IPS-NIHi7 (cell line): ENCODE data around the gene GNRHR.
"Not testable (repeated sequence)": the region's sequence is repeated elsewhere in the genome, so short reads cannot be mapped to it uniquely, and the experiment has no call there.

Experiments used
- DNase-seq: peaks from one replicate; pipeline ENCODE4 v3.0.0; 2012; ENCODE audit warnings: mixed read lengths; ENCODE audit errors: extremely low spot score

Gene GNRHR

DNA sequence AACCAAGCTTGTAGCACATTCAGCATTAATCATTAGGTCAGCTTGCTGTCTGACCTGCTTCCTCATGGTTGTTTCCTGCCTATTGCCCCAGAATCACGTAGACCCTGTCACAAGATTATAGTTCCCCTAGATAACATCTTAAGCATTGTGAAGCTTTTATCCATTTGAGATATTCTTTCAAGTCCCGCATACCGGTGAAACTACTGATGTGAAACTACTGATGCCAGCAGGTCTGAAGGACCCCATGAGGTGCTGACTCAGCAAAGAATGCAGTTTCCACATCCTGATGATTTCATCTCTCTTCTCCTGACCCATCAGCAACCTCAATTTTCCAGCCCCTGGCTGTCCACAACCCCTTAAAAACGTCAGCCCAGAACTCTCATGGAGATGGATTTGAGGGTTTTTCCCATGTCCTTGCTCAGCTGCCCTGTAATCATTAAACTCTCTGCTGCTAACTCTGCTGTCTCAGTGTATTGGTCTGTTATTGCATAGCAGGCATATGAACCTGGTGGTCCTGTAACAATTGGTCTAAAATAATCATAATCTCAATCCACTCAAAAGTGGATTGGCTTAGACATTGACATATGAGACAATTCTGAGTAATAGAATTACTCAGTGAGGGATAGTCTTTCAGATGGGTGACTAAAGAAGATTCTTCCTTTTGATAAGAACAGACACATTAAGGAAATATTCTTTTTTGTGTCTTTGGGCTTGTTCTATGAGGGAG lies 26.9 kb downstream of the GNRHR start:
- DNase-seq: no peak

DNA sequence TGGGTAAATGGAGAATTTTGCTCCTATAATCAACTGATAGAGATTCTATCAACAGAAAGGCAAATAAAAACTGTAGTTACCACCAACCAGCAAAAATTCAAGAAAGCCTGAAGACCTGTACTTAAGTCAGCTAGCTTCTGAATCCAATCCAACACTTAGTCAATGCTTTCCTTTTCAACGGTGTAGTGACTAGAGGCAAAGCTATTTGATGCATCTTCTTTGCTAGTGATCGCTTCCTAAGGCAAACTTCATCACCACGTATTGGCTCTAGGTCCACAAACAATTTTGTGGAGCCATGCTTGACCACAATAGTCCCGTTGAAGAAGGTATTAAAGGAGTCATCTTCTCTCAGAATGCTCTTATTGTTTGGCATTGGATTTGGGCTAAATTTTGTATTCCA lies 28.2 kb downstream of the GNRHR start:
- no peak for DNase-seq

DNA sequence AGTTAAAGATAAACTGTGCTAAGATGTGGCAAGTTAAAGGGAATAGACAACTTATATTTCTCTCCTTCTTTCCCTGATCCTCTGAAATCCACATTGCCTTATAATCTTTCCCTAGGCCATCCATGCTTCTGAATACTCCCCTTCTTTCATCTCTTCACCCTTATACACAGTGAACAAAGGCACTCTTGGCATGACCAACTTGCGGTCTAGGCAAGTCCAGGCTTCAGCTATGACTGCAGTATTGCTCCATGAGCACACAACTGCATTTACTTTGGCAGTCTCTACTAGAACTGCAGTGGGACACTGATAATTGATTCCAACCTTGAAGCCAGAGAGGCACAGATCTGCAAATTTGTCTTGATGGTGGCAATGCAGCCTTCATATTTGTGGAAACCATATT lies 29.1 kb downstream of the GNRHR start:
- DNase-seq: no peak

DNA sequence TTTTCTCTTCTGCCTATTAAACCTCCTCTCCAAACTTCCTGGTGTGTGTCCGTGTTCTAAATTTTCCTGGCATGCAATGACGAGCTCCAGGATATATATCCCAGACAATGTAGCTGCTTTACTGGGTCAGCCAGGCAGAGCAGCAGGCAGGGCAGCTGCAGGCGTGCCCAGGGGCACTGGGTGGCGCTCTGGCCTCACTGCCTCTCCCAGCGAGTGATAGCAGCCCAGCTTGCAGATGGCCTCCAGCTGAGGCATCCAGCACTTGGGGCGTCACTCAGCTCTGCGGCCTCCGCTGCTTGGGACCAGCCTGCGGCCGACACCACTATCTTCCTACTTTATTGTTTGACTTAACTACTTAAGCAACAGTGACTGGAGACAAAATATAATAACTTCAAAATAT lies 30.2 kb downstream of the GNRHR start:
- DNase-seq: peak; percentile 71

DNA sequence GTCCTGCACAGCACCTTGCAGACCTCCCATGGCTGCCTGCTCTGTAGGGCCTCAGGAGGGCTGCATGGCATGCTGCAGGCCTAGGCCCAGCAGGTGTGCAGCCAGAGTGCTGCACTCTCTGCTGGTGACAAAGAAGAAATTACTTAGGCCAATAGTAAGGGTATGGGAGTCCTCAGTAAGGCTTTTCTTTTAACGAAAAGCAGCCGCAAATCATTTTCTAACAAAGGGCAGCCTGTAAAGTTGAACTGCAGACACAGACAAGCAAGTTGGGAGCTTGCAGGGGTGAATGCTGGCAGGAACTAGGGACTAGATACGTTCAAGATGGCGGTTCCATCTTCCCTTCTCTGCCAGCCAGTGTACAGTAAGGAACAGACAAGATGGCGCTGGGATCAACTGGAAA lies 30.8 kb downstream of the GNRHR start:
- no peak for DNase-seq

DNA sequence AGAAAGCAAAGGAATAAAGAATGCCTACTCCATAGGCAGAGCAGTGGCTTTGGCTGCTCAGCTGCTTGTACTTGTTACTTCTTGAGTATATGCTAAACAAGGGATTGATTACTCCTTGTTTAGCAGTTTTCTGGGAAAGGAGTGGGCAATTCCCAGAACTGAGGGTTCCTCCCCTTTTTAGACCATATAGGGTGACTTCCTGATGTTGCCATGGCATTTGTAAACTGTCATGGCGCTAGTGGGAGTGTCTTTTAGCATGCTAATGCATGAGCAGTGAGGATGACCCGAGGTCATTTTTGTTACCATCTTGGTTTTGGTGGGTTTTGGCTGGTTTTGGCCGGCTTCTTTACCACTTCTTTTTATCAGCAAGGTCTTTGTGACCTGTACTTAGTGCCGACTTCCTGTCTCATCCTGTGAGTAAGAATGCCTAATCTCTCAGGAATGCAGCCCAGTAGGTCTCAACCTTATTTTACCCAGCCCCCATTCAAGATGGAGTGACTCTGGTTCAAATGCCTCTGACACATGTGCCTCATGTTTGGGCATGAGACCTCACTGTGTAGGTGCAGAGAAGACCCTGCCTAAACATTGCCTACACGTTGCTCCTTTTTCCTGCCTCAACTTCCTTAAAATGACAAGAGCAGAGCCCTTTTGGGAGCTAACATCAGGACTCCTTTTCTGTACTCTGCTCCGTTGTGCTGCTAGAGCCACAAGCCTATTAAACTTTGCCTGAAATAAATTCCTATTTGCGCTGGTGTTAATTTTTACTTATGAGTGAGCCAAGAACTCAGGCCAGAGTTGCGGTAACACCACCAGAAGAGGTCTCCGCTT lies 32.2 kb downstream of the GNRHR start:
- no peak for DNase-seq

DNA sequence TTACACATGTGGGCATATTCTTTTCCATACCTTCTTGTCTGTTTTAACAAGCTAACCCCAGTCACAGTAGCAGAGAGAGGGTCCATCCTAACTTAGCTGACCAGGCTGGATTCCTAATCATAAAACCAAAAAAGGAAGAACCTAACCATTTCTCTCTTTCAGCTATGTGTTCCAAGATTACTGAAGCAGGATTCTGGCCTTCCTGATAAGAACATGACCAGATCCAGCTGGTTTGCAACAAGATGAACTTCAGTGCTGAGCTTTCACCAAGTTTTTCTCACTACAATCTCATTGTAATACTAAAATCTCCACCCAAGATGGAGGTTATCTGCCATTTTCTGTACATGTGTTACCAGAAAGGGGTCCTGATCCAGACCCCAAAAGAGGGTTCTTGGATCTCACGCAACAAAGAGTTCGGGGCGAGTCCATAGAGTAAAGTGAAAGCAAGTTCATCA lies 32.8 kb downstream of the GNRHR start:
- no peak for DNase-seq

DNA sequence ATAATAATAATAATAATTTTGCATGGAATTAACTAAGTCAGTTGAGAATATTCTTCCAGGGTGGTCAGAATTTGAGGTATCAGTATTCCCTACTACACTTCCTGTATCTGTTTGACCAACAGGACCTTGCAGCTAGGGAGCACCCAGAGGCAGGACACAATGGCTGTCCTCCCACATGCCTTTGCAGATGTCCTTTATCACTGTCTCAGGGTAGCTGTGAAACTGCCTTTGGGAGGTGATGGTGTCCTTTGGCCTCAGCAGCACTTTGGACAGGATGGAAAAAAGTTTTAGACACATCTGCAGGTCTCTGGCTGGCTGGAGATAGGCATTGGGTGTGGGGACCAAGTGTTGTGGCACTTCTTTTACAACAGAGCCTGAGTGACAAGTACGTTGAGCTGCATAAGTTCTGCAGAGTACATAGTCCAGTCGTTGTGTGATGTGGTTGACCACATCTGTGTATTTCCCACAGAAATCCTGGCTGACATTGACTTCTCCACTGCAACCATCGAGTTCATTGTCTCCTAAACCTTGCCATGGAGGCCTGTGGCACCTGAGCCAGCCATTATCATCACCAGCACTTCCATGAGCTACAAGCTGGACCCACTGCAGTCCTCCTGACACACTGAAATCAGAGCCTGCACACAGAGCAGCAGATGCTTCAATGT lies 34.1 kb downstream of the GNRHR start:
- no peak for DNase-seq

DNA sequence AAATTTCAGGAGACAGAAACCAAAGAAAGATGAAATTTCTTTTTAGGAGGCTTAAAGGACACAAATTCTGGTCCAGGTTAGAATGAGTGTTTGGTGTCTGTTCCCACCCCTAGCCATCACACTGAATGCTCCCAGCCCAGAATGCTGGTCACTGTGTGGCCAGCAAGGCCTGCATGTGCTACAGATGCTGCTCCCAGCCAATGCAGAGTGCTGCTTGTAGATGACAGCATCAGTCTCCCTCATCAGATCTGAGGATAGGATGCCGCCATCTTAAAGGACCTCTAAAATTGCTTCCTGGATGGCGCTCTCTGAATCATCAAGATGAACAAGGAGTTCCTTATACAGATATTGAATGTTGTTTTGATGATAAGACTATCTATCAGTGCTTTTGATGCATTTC lies 35.3 kb downstream of the GNRHR start:
- no peak for DNase-seq

DNA sequence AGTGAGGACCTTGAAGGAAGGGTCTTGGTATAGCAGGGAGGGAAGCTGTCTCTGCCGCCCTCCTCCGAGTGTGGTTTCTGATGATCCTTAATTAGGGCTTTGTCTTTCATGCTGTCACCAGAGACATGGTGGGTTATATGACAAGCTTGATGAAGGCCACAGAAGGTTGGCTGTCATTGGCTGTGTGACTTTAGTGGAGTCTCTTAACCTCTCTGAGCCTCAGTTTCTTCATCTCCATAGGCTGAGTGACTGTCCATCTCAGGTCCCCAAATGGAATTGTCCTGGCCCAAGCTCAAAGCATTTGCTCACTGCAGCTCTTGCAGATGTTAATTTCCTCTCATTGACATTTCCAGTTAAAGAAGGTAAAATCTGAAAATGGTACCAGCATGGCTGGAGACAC lies 36.6 kb downstream of the GNRHR start:
- no peak for DNase-seq

DNA sequence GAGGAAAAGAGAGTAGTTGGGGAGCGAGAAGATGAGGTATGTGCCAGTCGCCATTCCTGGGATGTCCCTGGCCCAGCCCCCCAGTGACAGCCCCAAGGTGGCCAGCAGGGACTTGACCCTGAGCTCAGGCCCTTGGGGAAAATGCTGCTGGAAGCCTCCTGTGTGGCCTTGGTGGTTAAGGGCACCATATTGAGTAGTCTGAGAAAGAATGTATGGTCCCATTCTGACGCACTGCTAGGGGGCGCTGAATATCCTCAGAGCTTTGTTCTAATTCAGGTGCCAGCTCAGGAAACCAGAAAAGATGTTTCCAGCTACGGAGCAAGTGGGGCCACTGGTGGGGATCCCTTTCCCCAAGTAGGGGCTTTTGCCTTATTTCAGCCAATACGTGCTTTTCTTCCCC lies 39.2 kb downstream of the GNRHR start:
- no peak for DNase-seq

DNA sequence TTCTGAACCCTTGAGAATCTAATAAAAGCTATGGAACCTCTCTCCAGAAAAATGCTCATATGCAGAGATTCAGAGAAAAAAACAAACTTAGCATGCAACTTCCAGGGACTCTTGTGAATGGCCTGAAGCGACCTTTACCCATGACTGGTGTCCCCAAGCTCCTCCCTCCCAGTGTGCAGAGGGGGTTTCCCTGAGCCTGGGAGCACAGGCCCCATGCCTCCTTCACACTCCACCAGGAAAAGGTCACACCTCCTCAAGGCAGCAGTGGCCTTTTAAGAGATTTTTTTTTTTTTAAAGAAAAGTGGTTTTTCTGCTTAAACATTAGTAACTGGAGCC lies 40.0 kb downstream of the GNRHR start:
- DNase-seq: no peak

DNA sequence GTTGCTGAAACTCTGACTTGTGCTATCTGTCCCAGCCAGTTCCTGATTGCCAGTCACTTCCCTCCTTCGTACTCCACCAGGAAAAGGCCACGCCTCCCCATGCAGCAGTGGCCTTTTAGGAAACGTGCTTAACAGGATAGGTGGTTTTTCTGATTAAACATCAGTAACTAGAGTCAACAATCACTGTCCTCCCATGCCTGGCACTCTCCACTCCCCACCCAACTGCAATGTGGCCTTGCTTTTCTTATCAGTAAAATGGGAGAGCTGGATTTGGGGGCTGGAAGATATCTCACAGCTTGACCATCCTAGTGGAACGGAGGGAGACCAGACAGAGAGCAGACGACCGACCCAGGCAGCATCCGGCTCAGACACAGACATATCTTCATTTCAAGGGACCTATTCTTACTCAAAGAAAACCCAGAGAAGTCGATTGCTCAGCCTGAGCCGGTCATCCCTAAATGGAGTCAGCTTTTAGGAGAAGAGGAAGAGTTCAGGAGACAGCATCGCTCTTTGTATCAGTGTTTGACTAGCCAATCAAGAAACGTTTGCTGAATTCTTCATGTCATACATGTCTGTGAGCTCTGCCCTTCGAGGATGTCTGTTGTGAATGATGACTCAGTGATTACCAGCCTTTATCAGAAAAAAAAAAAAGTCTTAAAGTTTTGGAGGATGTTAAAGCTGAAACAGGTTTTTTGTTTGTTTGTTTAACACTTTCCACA lies 40.5 kb downstream of the GNRHR start:
- DNase-seq: no peak

DNA sequence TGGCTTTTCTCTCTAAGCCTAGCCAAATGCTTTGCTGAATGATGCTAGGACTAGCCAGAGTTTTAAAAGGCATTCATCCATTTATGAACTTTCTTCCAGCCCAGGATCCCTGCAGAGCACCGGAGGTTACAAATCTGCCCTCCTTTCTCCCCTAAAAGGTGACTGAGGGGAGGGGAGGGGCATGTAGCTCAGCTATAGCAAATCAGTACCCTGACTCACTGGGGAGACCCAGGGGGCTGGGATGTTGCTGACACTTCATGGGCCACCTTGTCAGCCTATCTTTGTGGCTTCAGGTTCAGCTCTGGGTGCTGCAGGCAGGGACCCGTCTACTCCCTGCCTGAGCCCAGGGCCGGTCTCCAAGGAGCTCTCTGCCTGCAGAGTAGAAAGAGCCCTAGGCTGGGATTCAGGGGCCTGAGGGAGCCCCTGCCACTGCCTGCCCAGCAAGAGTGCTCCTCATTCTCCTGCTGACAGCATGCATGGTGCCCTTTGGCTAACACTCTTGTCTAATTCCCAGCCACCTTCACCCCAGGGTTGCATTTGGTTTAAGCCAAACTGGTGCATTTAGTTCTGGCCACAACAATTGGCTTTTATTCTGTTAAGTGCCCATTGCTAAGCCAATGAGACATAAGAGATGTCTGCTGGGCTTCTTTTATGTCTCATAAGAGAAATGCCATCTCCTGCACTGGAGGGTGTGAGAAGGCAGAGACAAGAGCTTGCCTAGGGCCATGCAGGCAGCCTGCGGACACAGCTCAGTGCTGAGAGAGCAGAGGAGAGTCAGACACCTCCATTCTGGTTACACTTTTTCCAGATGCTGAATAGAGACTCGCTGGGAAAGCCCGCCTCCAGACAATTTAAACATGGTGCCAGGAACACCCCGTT lies 41.3 kb downstream of the GNRHR start:
- no peak for DNase-seq

DNA sequence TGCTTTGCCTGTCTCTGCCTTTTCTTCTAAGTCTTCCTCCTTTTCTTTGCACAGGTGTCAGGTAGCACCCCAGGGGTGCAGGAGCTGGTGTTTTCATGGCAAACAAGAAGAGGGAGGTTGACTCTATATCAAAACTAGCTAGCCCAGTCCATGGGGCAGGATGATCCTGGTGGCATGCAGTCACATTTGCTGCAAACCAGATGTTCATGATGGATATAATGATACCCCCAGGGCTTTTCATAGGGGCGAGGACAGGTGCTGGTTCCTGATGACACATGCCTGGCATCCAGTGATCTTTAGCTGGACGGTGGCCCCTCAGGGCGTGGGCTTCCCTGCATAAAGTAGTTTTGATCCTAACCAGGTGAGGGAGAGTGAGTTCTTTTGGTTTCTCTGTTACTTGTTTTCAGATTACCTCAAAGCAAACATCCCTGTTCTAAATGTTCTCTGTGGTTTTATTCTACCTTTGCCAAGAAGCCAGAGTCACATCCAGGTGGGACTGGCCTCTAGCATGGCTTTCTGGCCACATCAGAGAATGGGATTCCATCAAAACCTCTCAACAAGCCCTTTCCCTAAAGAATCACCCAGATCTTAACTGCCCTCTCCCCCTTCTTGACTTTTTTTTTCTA lies 42.1 kb downstream of the GNRHR start:
- no peak for DNase-seq

DNA sequence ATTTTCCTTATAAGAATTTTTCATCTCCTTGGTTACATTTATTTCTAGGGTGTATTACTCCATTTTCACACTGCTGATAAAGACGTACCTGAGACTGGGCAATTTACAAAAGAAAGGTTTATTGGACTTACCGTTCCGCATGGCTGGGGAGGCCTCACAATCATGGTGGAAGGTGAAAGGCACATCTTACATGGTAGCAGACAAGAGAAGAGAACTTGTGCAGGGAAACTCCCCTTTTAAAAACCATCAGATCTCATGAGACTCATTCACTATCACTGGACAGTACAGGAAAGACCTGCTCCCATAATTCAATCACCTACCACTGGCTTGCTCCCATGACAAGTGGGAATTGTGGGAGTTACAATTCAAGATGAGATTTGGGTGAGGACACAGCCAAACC lies 47.5 kb downstream of the GNRHR start:
- DNase-seq: not testable (repeated sequence)

DNA sequence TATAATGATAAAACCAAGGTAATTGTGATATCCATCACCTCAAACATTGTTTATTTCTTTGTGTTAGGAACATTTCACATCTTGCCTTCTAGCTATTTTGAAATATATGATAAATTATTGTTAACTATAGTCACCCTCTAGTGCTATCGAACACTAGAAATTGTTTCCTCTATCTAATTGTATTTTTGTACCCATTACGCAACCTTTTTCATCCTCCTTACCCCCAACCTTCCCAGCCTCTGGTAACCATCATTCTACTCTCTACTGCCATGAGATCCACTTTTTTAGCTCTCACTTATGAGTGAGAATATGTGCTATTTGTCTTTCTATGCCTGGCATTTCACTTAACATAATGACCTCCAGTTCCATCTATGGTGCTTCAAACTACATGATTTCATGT lies 49.3 kb downstream of the GNRHR start:
- no peak for DNase-seq

DNA sequence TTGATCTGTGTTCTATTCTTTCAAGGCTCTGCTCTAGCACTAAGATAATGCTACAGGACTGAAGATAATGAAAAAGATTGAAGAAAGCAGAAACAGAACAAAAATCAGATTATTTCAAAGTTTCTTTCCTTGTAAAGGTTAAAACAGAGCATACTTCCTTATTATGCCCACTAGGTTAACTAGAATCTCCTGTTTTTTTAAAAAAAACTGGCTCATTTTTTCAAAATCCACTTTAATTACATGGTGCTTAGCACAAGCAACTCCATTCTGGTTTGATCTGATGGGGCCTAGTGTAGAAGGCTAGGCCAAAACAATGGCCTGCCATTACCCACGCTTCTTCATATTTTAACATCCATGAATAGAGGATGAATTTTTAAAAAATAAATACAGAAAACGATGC lies 52.0 kb downstream of the GNRHR start:
- no peak for DNase-seq

DNA sequence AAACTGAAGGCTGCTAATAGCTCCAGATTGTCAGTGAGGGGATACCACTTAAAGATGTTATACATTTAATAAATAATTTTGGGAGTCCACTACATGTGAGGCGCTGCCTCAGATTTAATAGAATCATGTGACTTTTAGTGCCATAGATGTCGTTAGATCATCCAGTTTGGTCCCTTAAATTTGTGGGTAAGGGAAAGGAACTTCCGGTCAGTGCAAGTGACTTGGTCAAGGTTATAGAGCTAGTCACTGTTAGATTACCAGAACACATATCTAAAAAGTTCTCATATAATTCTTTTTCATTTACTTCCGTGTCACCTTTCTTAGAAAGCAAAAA lies 52.7 kb downstream of the GNRHR start:
- DNase-seq: no peak

DNA sequence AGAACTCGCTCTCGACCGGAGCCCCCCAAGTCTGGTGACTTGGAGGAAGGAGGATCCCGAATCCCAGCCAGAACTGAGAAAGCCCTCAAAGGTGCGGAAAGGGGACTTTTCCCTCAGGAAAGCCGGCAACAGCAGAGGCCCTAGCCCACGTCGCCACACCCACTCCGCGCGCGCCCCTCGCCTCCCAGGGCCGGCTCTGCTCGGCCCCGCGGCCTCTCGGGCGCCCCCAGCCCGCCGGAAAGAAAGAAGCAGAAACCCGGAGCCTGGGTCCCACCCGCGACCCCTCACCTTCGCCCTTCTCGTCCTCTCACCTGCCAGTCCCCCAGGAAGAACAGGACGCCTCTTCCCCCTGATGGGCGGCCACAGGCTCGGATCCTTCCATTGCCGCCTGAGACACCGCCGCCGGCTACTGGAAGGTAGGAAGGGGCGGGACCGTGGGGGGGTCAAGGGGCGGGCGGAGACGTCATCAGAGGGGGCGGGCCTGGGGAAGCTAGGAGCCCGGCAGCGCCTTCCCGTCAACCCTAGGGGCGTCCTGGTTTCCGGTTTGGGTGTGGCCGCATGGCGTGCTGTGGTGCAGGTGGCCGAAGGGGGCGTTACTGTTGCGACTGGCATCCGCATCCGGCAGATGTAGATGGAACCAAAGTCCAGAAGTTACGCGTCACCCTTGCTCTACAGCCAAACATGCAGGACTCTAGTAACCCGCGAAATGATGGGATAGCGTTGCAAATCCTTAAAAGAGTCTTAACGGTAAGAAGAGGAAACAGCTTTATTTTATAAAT lies 53.3 kb downstream of the GNRHR start, which contains the start of gene UBA6:
TSS of gene UBA6 (minus strand) at position 418 of the 779 bp plus-strand sequence. CDS start at position 382, 36 bp downstream.
- DNase-seq: peak; percentile 98
